Loucy (cell line): ENCODE measurements around the gene ZNF717.

Experiments
- EZH2phosphoT487 ChIP-seq: fragments of 200-600 bp; IDR thresholded peaks from 2 replicates; pipeline ENCODE4 v1.6.1; 2018; ENCODE audit warnings: antibody characterized with exemption, mild to moderate bottlenecking, moderate library complexity, borderline replicate concordance
- TF ChIP-seq, protein P1 (sequence below): fragments of 200-600 bp; sonication (generic); conservative IDR thresholded peaks from 2 replicates; pipeline ENCODE4 v1.5.1; 2014; ENCODE audit warnings: mild to moderate bottlenecking, antibody characterized with exemption, low read length

DNA sequence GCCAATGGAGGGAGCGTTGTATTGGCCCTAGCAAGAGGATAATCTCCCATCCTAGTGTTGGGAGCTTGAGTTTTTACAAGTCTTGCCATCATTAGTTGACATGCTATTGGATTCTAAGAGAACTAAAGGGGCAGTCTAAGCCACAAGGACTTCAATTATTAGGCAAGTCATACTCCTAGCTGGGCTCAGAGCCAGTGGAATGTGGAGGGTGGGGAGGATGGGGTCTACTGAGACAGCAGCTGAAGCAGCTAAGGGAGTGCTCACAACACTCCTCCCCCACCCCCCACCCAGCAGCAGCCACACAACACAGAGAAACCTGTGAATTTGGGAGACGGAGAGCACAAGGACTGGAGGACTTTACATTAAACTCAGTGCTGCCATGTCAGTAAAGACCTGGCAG lies 93.3 kb downstream of the ZNF717 start:
- TF ChIP-seq, protein P1, sequence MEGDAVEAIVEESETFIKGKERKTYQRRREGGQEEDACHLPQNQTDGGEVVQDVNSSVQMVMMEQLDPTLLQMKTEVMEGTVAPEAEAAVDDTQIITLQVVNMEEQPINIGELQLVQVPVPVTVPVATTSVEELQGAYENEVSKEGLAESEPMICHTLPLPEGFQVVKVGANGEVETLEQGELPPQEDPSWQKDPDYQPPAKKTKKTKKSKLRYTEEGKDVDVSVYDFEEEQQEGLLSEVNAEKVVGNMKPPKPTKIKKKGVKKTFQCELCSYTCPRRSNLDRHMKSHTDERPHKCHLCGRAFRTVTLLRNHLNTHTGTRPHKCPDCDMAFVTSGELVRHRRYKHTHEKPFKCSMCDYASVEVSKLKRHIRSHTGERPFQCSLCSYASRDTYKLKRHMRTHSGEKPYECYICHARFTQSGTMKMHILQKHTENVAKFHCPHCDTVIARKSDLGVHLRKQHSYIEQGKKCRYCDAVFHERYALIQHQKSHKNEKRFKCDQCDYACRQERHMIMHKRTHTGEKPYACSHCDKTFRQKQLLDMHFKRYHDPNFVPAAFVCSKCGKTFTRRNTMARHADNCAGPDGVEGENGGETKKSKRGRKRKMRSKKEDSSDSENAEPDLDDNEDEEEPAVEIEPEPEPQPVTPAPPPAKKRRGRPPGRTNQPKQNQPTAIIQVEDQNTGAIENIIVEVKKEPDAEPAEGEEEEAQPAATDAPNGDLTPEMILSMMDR, result no peak
- TF ChIP-seq EZH2phosphoT487, result no peak
